ENCODE measurements around the gene CCR2.

DNA sequence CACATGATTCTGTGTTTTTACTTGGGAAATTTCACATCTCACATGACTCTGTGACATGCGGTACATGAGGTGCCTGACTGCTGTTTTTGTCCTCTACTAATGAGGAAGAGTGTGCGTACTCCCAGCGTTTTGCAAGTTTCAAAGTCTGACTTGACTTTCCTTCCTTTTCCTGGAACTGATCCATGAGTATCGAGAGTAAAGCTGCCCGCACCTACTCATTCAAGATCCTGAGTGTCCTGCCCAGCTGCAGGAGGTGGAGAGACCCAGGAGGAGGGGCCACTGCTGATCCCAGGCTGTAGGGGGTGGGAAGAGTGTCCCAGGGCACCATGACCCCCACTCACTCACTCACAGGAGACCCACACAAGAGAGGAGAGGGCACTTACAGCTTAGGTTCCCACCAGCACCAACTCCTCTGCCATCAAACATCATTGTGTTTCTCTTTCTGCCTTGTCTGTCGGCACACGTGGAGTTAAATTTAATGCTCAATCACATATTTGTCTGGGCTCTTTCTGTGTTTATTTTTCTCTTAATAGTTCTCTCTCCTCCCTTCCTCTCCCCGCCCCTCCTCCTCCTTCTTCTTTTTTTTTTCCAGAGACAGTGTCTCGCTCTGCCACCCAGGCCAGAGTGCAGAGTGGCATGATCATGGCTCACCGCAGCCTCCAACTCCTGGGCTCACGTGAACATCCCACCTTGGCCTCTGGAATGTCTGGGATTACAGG lies 51.5 kb downstream of the CCR2 start:
- TF ChIP-seq EP300 (IDR thresholded peaks at IDR 0.05; ENCODE audit: borderline replicate concordance) (no peak), YY1 (IDR thresholded peaks at IDR 0.05; ENCODE audit: low read depth) (no peak), CEBPB (IDR thresholded peaks at IDR 0.05) (no peak), RAD21 (IDR thresholded peaks at IDR 0.05; ENCODE audit: low read depth) (no peak), CREB1 (IDR thresholded peaks at IDR 0.05; ENCODE audit: low read depth) (no peak), TAF1 (IDR thresholded peaks at IDR 0.05; ENCODE audit: low read depth) (no peak), FOXM1 (IDR thresholded peaks at IDR 0.05; ENCODE audit: borderline replicate concordance, low read depth) (no peak), ZBTB7A (IDR thresholded peaks at IDR 0.05; ENCODE audit: low read depth) (no peak), TCF12 (IDR thresholded peaks at IDR 0.05; ENCODE audit: low read depth) (no peak)
- TF ChIP-seq, protein P1, sequence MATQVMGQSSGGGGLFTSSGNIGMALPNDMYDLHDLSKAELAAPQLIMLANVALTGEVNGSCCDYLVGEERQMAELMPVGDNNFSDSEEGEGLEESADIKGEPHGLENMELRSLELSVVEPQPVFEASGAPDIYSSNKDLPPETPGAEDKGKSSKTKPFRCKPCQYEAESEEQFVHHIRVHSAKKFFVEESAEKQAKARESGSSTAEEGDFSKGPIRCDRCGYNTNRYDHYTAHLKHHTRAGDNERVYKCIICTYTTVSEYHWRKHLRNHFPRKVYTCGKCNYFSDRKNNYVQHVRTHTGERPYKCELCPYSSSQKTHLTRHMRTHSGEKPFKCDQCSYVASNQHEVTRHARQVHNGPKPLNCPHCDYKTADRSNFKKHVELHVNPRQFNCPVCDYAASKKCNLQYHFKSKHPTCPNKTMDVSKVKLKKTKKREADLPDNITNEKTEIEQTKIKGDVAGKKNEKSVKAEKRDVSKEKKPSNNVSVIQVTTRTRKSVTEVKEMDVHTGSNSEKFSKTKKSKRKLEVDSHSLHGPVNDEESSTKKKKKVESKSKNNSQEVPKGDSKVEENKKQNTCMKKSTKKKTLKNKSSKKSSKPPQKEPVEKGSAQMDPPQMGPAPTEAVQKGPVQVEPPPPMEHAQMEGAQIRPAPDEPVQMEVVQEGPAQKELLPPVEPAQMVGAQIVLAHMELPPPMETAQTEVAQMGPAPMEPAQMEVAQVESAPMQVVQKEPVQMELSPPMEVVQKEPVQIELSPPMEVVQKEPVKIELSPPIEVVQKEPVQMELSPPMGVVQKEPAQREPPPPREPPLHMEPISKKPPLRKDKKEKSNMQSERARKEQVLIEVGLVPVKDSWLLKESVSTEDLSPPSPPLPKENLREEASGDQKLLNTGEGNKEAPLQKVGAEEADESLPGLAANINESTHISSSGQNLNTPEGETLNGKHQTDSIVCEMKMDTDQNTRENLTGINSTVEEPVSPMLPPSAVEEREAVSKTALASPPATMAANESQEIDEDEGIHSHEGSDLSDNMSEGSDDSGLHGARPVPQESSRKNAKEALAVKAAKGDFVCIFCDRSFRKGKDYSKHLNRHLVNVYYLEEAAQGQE (IDR thresholded peaks at IDR 0.05; ENCODE audit: low read depth): no peak
- TF ChIP-seq, protein P2, sequence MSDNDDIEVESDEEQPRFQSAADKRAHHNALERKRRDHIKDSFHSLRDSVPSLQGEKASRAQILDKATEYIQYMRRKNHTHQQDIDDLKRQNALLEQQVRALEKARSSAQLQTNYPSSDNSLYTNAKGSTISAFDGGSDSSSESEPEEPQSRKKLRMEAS (IDR thresholded peaks at IDR 0.05): no peak

Data from Ishikawa (cell line).